Activated CD4-positive, alpha-beta T cell treated with anti-CD3 and anti-CD28 coated beads, Interleukin-2, amount 50 U/mL, for 48 hours (primary cell): ENCODE data around the gene LRRC61.

ENCODE experiments used
- DNase-seq, 2 experiments: peaks; one replicate each; pipeline ENCODE4 v3.0.0-alpha.2; 2020

Gene LRRC61

GRCh38 chr7:150332852-150333635, 9.9 kb downstream of the LRRC61 start:
- DNase-seq, result no peak

GRCh38 chr7:150333659-150334058, 10.5 kb downstream of the LRRC61 start:
- DNase-seq, result no peak

GRCh38 chr7:150334108-150334507, 11.0 kb downstream of the LRRC61 start:
- no peak for DNase-seq

DNA sequence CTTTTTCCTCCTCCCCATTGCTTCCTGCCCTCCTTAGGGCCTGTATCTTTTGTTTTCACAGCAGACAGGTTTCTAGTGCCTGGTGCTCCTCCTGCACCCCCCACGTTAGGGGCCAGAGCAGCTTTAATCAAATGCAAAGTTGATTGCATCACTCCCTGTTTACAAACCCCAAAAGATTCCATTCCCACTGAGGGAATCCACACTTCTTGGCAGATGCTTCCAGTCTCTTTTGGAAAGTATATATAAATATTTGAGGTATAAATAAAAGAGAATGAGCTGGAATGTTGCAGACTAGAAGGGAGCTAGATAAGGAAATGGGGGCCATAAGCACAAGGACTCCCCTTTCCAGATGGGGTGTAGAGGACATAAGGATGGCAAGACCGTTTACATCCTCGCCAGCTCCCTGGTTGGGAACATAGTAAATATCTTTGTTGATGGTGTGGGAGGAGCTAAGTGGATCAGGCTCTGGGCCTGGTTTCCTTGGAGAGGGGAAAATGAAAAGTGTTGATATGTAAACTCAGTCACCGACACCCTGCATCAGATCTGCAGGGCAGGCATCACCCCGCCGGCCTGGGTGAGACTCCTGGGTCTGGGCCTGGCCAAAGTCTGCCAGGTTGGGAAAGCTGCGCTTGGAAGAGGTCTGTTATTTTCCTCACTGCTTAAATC, 12.1 kb downstream of the LRRC61 start:
- no peak for DNase-seq

DNA sequence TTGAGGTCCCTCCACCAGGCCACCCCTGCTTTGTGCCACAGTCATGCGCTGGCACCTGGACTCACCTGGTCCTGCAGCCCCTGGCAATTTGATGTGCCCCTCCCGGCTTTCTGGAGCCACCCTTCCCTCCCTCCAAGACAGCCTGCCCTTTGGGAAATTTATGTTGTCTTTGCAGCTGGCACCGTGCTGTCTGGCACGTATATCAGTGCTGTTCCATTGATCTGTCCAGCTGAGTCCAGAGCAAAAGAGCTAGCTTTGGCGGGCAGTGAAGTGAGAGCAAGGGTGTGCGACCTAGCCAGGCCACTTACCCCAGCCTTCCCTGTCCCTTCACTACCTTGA, 12.6 kb downstream of the LRRC61 start:
- no peak for DNase-seq

GRCh38 chr7:150336746-150337145, 13.6 kb downstream of the LRRC61 start:
- DNase-seq, result no peak

DNA sequence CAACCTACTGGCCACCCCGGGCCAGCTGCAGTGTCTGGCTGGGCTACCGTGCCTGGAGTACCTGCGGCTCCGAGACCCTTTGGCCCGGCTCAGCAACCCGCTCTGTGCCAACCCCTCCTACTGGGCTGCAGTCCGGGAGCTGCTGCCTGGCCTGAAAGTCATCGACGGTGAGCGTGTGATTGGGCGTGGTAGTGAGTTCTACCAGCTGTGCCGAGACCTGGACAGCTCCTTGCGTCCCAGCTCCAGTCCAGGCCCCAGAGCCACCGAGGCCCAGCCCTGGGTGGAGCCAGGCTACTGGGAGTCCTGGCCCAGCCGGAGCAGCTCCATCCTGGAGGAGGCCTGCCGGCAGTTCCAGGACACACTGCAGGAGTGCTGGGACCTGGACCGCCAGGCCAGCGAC, 14.0 kb downstream of the LRRC61 start:
- no peak for DNase-seq

- DNase-seq, result no peak
Observed at GRCh38 chr7:150337659-150338081, 14.5 kb downstream of the LRRC61 start.

DNA sequence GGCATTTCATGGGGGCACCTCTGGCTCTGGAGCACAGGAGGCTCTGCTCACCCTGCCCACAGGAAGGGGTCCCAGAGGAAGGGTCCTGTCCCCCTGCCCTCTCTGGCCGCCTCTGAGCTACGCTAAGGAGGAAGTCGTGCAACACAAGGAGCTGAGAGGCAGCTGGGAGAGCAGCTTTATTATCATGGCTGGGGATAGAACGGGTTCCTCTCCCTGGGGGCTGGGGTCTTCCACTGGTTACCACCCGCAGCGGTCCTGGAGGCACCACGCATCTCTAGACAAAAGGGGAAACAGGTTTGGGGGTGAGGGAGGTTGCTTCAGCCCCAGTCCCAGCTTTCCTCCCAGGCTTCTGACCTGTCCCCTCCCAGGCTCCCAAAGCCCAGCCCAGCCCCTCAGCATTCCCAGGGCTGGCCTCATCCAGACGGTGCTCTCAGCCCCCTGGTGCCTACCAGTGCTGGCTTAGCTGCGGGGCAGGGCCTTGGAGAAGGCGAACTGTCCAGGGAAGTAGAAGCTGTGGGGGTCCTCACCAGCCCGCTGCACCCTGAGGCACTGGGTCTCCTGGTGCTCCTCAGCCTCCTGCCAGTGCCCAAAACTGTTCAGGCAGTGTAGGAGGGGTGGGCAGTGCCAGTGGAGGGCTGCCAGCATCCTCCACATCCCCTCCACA, 15.1 kb downstream of the LRRC61 start:
- no peak for DNase-seq

DNA sequence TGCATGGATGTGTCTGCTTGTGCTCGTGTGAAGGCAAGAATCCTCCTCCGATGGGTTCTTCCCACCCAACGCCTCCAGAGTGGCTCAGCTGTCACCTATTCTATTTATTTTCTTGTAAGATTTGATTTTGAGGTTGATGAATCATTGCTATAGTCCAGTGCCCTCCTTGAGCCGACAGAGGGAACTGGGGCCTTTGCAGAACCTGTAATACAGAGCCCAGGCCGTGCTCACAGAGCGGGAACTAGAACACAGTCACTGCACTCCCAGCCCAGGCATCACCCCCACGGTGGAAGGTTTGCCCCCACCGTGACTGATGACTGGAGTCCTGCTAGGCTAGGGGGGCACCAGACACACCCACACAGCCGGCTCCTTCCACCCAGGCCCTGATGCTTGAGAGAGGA, 16.3 kb downstream of the LRRC61 start:
- DNase-seq, result no peak

DNA sequence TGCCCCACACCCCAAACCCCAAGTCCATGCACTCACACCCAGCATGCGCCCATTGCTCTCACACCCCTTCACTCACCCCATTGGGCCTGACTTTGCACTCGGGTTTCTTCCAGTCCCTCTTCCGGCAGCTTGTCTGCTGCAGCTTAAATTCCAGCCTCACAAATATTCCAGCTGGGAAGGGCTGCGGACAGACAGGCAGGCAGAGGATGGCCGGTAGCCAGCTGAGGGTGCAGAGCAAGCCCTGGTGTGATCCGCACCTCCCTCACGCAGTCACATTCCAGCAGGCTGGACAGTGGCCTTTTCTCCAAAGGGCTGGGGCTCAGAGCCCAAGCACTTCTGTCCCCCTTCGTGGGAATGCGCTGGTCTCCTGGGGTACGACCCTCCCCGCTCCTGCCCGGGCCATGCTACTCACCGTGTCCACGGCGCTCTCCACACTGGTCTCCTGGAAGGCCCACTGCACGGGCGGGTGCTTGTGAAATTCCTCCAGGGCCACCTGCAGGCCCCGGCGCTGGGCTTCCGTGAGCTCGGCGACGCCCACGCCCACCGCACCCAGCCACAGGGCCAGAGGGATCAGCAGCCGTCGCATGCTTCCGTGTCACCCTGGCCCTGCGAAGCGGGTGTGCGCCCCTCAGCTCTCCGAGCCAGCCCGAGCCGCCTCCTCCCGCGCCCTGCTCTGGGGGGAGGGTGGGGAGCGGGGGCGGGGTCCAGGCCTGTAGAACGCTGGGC, 17.0 kb downstream of the LRRC61 start:
- DNase-seq, result no peak

GRCh38 chr7:150340875-150341262, 17.7 kb downstream of the LRRC61 start:
- no peak for DNase-seq

GRCh38 chr7:150341263-150342120, 18.3 kb downstream of the LRRC61 start, which contains the start of gene RARRES2:
TSS of gene RARRES2 (minus strand) at chr7:150341629. CDS start at chr7:150340609, 1,020 bp downstream.
- no peak for DNase-seq

- DNase-seq, result no peak
Observed at GRCh38 chr7:150342121-150342408, 18.9 kb downstream of the LRRC61 start.

DNA sequence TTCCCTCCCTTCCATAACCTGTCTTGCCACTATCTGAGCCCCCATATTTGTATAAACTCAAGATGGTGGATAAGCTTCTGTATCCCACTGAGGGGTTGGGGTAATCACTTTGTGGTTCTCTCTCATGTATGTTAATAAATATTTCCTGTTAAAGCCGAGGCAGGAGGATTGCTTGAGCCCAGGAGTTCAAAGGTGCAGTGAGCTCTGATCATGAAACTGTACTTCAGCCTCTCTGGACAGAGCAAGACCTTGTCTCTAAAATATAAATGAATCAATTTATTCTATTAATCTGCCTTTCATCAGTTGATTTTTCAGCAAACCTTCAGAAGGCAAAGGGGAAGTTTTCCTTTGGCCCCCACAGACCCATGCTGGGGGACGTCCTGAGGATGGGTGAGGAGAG, 20.1 kb downstream of the LRRC61 start:
- no peak for DNase-seq

DNA sequence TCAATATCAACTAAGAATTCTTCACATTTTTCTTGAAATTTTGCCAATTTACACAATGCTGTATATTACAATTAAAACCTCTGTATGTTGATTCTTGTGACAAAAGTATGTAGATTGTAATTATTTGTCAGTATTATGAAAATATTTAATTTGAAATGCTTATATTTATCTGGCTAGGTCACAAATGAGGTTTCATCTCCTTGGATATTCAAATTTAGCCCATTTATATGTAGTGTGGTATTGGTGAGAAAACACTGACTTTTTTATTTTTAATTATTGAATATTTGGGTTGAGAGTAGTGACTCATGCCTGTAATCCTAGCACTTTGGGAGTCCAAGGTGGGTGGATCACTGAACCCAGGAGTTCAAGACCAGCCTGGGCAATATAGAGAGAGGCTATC, 21.1 kb downstream of the LRRC61 start:
- DNase-seq, result no peak

DNA sequence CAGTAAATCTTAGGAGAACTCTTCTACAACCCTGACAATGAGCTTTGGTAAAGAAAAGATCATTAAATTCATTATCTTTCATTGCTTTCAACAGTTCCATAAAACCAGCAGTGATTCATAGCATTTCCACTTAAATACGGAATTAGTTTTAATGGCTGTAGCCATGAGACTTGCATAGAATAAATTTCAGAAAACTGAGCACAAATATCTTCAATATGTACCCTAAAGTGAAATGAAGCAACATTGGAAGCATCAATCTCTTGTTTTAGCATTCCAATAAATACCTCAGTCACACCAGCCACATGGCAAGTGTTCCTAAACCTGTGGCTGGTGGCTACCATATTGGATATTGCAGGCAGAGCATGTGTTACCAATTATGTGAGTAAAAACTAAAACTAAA, 21.9 kb downstream of the LRRC61 start:
- no peak for DNase-seq

DNA sequence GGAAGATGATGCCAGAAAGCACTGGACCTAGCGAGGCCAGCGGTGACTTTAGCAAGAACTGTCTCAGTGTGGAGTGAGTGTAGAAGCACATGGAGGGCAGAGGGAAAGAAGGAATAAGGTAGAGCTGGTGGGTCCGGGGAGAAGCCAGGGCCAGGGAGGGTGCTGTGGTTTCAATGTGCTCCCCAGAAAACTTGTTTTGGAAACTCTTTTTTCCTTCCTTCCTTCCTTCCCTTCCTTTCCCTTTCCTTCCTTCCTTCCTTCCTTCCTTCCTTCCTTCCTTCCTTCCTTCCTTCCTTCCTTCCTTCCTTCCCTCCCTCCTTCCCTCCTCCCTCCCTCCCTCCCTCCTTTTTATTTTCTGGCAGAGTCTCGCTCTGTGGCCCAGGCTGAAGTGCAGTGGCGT, 23.8 kb downstream of the LRRC61 start:
- DNase-seq, result no peak

GRCh38 chr7:150351587-150352194, 28.5 kb downstream of the LRRC61 start:
- no peak for DNase-seq

- DNase-seq, result no peak
Observed at GRCh38 chr7:150355666-150356059, 32.5 kb downstream of the LRRC61 start.

- no peak for DNase-seq
Observed at GRCh38 chr7:150356265-150356897, 33.2 kb downstream of the LRRC61 start.

- DNase-seq, result peak; percentile 62 to 72
Observed at GRCh38 chr7:150357270-150357669, 34.1 kb downstream of the LRRC61 start.
